A549 (cell line): ENCODE measurements around the gene CBLIF. TPM values are rescaled to one million over a fixed set of nuclear protein-coding genes. Genes with fewer than 3 reads are reported as not detected.

Source experiments
- ATAC-seq, 2 experiments: fragments of 200-7000 bp in 1 of 2; fragments of >200 bp in 1 of 2; cut with Nextera tagmentation in 1 of 2; cut with Tn5 transposase in 1 of 2; 3 replicates each; pipeline versions ENCODE4 v1.8.0 to v1.9.1; 2018 to 2020; ENCODE audit warnings: mild to moderate bottlenecking in 1 of 2, moderate library complexity in 1 of 2
- CTCF ChIA-PET: fragments of 300-600 bp; sonication (Branson Sonifier 250); formaldehyde crosslinking; extraction: SDS; loops from one replicate; lab custom pipeline; 2021; ENCODE audit warnings: antibody characterized with exemption, inconsistent platforms; lab: Yijun Ruan, JAX
- POLR2A ChIA-PET: fragments of 350-600 bp; formaldehyde crosslinking; extraction: SDS; loops from one replicate; lab custom pipeline; 2021; ENCODE audit warnings: antibody characterized with exemption, inconsistent platforms; lab: Yijun Ruan, JAX
- DNase-seq, 2 experiments: peaks; one replicate each; pipeline versions ENCODE4 v3.0.0 to v3.0.0-alpha.2; 2011 to 2016; ENCODE audit warnings: low read depth in 1 of 2, low spot score in 1 of 2
- FAIRE-seq: peaks from 2 replicates; lab custom pipeline; 2011; peaks lifted over from hg19 to GRCh38; lab: Jason Lieb, UNC
- H3K27ac ChIP-seq, 2 experiments: fragments of >200 bp; sonication (Bioruptor Twin); formaldehyde crosslinking; 3 replicates each; pipeline ENCODE4 v1.5.1; 2016 to 2017
- H3K4me1 ChIP-seq: fragments of >200 bp; sonication (Bioruptor Twin); formaldehyde crosslinking; 3 replicates; pipeline ENCODE4 v1.6.1; 2016
- H3K4me2 ChIP-seq: fragments of >200 bp; sonication (Bioruptor Twin); formaldehyde crosslinking; 3 replicates; pipeline ENCODE4 v1.6.1; 2016
- H3K4me3 ChIP-seq: fragments of >200 bp; sonication (Bioruptor Twin); formaldehyde crosslinking; 3 replicates; pipeline ENCODE4 v1.5.1; 2016
- H3K9me3 ChIP-seq: fragments of >200 bp; sonication (Bioruptor Twin); formaldehyde crosslinking; 3 replicates; pipeline ENCODE4 v1.6.1; 2016
- CBX8 ChIP-seq: fragments of 200-600 bp; sonication (generic); IDR thresholded peaks from 2 replicates; pipeline ENCODE4 v1.6.1; 2016
- CEBPB ChIP-seq, 2 experiments: fragments of >200 bp in 1 of 2; sonication (Bioruptor Twin) in 1 of 2; formaldehyde crosslinking in 1 of 2; IDR thresholded peaks; 2 replicates each; pipeline ENCODE4 v1.6.1; 2012 to 2016
- CHD2 ChIP-seq: fragments of 150-350 bp; IDR thresholded peaks from 2 replicates; pipeline ENCODE4 v1.6.1; 2014; ENCODE audit warnings: low read length; ENCODE audit not compliant: partially characterized antibody
- CHD4 ChIP-seq: fragments of 200-600 bp; sonication (generic); IDR thresholded peaks from 2 replicates; pipeline ENCODE4 v1.6.1; 2016; ENCODE audit warnings: antibody characterized with exemption, mild to moderate bottlenecking, borderline replicate concordance
- KDM5A ChIP-seq: fragments of 200-600 bp; sonication (generic); IDR thresholded peaks from 2 replicates; pipeline ENCODE4 v1.6.1; 2016; ENCODE audit warnings: antibody characterized with exemption, mild to moderate bottlenecking
- MAZ ChIP-seq: fragments of 150-350 bp; IDR thresholded peaks from 2 replicates; pipeline ENCODE4 v1.6.1; 2014; ENCODE audit warnings: antibody characterized with exemption, low read depth, low read length, borderline replicate concordance
- NFE2L2 ChIP-seq: fragments of 150-350 bp; conservative IDR thresholded peaks from 2 replicates; pipeline ENCODE4 v1.6.1; 2014; ENCODE audit warnings: low read length
- NPAS2 ChIP-seq: fragments of 250-450 bp; sonication (Bioruptor Pico); IDR thresholded peaks from 2 replicates; pipeline ENCODE4 v1.8.0; 2022; ENCODE audit warnings: mild to moderate bottlenecking, moderate library complexity, borderline replicate concordance
- NR3C1 ChIP-seq: fragments of >200 bp; sonication (Bioruptor Twin); formaldehyde crosslinking; IDR thresholded peaks from 3 replicates; pipeline ENCODE4 v1.6.1; 2017
- POLR2A ChIP-seq: IDR thresholded peaks from 2 replicates; pipeline ENCODE4 v1.6.1; 2012; ENCODE audit warnings: mild to moderate bottlenecking, low read length
- RAD21 ChIP-seq, 2 experiments: fragments of >200 bp in 1 of 2; sonication (Bioruptor Twin) in 1 of 2; formaldehyde crosslinking in 1 of 2; IDR thresholded peaks in 1 of 2; conservative IDR thresholded peaks in 1 of 2; 2 replicates in 1 of 2; 3 replicates in 1 of 2; pipeline ENCODE4 v1.6.1; 2012 to 2018; ENCODE audit warnings: inconsistent platforms in 1 of 2
- RCOR1 ChIP-seq: fragments of 150-350 bp; IDR thresholded peaks from 2 replicates; pipeline ENCODE4 v1.6.1; 2014; ENCODE audit warnings: antibody characterized with exemption, low read length, low read depth
- RFX5 ChIP-seq: fragments of 450-650 bp; IDR thresholded peaks from 2 replicates; pipeline ENCODE4 v1.7.1; 2014; ENCODE audit warnings: antibody characterized with exemption, mild to moderate bottlenecking, moderate library complexity
- RNF2 ChIP-seq: fragments of 200-600 bp; sonication (generic); IDR thresholded peaks from 2 replicates; pipeline ENCODE4 v1.6.1; 2016; ENCODE audit warnings: low read depth, mild to moderate bottlenecking, antibody characterized with exemption, moderate library complexity, borderline replicate concordance
- TFCP2L1 ChIP-seq: fragments of 250-450 bp; sonication (Bioruptor Pico); IDR thresholded peaks from 2 replicates; pipeline ENCODE4 v1.5.0; 2021; ENCODE audit warnings: mild to moderate bottlenecking
- TP53 ChIP-seq: fragments of 250-450 bp; sonication (Bioruptor Pico); IDR thresholded peaks from 2 replicates; pipeline ENCODE4 v1.5.0; 2021; ENCODE audit warnings: mild to moderate bottlenecking, moderate library complexity
- ZFP36 ChIP-seq: fragments of 450-650 bp; IDR thresholded peaks from 2 replicates; pipeline ENCODE4 v1.6.1; 2014; ENCODE audit warnings: borderline replicate concordance; ENCODE audit not compliant: partially characterized antibody
- WGBS: methylation state at CpG from one replicate; pipeline ENCODE4 v1.1.6; 2017; ENCODE audit errors: missing lambda C conversion rate; 5-methylcytosine and 5-hydroxymethylcytosine counted together
- polyA plus RNA-seq, 4 experiments: library from polyadenylated mRNA; depleted of rRNA in 3 of 4; stranded (reverse); fragments of >200 nt; fragmentation: RNase III in 1 of 4; extraction: RNeasy Plus Mini Kit Qiagen cat#74134 plus additional on column Dnase treatment in 1 of 4; gene quantifications; 2 replicates in 3 of 4; 3 replicates in 1 of 4; pipeline ENCODE4 v1.2.3, GENCODE V29; 2011 to 2017
- TF ChIP-seq, protein P1 (sequence below): fragments of 250-450 bp; sonication (Bioruptor Pico); IDR thresholded peaks from 2 replicates; pipeline ENCODE4 v1.5.0; 2021; ENCODE audit warnings: mild to moderate bottlenecking, moderate library complexity, borderline replicate concordance
- TF ChIP-seq, protein P2 (sequence below): fragments of 150-350 bp; IDR thresholded peaks from 2 replicates; pipeline ENCODE4 v1.6.1; 2014; ENCODE audit warnings: low read depth, mild to moderate bottlenecking, low read length

The CBLIF gene
- polyA plus RNA-seq, 2 of the 4 experiments (the other 2 are of a cell fraction) = not detected

DNA sequence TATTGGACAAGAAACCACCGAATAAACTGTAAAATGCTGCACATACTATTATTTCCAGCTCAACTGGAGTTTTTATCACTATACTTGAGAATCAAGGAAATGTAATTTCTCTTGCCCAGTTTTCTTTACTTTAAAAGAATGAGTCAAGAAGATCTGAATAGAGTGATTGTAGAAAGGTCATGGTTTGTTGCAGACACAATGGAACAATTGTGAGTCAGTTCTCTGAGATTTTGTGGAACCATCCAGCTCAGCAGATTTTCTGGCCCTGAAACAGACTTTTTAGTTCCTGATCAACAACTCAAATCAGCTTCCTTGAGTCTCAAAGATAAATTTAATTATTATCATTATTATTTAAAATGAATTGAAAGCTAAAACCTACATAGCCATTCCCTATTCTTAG, 19.7 kb upstream of the CBLIF start:
- Histone ChIP-seq H3K4me1 (no peaks in the 10 kb centered on the region), H3K4me3 (no peak overlapping the region), H3K9me3 (no peaks in the 10 kb centered on the region), H3K4me2 (no peak overlapping the region), H3K27ac (no peak overlapping the region)
- POLR2A ChIA-PET = no interaction called here
- FAIRE-seq = no peak
- WGBS = 2% methylated on average over 1 of the region's 1 CpG
- no peak for DNase-seq
- no peak for ATAC-seq
- CTCF ChIA-PET = no interaction called here
- TF ChIP-seq CHD2 (no peak), CBX8 (no peak), NFE2L2 (no peak), RAD21 (conservative IDR thresholded peaks at IDR 0.05 in 1 of 2, IDR thresholded peaks at IDR 0.05 in 1 of 2) (no peak)

DNA sequence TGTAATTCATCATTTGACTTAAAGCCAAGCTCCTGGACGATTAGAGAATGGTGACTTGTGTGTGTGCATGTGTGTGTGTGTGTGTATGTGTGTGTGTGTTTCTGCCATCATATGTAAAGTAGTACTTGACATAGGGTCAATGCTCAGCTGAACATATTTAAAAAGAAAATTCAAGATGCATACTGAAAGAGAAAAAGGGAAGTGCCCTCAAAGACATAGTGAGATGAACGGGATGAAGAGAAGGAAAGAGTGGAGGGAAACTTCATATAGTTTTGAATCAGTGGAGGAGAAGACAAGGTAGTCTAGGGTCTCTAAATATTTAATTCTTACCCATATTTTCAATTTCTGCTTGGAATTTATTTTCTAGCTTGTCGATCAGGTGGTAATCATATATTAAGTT, 17.0 kb upstream of the CBLIF start:
- Histone ChIP-seq H3K27ac (no peak overlapping the region), H3K4me2 (no peak overlapping the region), H3K4me3 (no peak overlapping the region), H3K9me3 (no peaks in the 10 kb centered on the region), H3K4me1 (peaks cover 10% of the 10 kb centered on the region; the same call in 2 of the 3 replicates)
- POLR2A ChIA-PET = no interaction called here
- DNase-seq (no peak), ATAC-seq (no peak), FAIRE-seq (no peak)
- 29% methylated on average over 3 of the region's 3 CpGs for WGBS
- CTCF ChIA-PET = interaction anchor here (1.1 kb wide), 1 partner anchor 12 kb away, joined by 3 read pairs; no protein-coding TSS in a partner anchor
- TF ChIP-seq NR3C1 = no peak
- TF ChIP-seq, all 56 proteins: peak for 0

DNA sequence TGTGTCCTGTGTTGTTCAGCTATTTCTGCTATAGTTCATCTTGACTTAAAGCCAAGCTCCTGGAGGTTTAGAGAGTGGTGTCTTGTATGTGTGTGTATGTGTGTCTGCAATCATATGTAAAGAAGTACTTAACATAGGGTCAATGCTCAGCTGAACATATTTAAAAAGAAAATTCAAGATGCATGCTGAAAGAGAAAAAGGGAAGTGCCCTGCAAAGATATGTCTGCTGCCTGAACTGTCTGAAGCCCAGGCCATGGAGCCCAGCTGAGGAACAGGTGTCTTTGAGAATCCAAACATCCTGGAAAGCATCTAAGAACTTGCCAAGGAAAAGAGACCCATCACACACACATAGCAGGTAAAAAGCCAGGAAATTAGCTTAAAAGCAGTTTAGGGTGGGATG, 14.4 kb upstream of the CBLIF start:
- FAIRE-seq (no peak), ATAC-seq (no peak), DNase-seq (no peak)
- H3K4me2 ChIP-seq = no peak overlapping the region
- no peak for TF ChIP-seq TFCP2L1 (CRISPR knock-in tag)
- TF ChIP-seq ZFP36 = no peak
- no peak for TF ChIP-seq KDM5A
- TF ChIP-seq CEBPB (IDR thresholded peaks at IDR 0.05) = no peak
- TF ChIP-seq POLR2A = no peak
- no peak for TF ChIP-seq MAZ
- no peak for TF ChIP-seq RCOR1
- TF ChIP-seq, protein P1, sequence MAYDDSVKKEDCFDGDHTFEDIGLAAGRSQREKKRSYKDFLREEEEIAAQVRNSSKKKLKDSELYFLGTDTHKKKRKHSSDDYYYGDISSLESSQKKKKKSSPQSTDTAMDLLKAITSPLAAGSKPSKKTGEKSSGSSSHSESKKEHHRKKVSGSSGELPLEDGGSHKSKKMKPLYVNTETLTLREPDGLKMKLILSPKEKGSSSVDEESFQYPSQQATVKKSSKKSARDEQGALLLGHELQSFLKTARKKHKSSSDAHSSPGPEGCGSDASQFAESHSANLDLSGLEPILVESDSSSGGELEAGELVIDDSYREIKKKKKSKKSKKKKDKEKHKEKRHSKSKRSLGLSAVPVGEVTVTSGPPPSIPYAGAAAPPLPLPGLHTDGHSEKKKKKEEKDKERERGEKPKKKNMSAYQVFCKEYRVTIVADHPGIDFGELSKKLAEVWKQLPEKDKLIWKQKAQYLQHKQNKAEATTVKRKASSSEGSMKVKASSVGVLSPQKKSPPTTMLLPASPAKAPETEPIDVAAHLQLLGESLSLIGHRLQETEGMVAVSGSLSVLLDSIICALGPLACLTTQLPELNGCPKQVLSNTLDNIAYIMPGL (CRISPR knock-in tag) = no peak
- no peak for TF ChIP-seq TP53 (CRISPR knock-in tag)
- TF ChIP-seq, protein P2, sequence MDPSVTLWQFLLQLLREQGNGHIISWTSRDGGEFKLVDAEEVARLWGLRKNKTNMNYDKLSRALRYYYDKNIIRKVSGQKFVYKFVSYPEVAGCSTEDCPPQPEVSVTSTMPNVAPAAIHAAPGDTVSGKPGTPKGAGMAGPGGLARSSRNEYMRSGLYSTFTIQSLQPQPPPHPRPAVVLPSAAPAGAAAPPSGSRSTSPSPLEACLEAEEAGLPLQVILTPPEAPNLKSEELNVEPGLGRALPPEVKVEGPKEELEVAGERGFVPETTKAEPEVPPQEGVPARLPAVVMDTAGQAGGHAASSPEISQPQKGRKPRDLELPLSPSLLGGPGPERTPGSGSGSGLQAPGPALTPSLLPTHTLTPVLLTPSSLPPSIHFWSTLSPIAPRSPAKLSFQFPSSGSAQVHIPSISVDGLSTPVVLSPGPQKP = no peak
- TF ChIP-seq RFX5 = no peak
- no peak for TF ChIP-seq NPAS2 (CRISPR knock-in tag)
- TF ChIP-seq RNF2 = no peak
- TF ChIP-seq CHD2 = no peak
- no peak for TF ChIP-seq CHD4
- ChIA-PET CTCF (no interaction called here), POLR2A (no interaction called here)
- peaks cover 10% of the 10 kb centered on the region; the same call in 2 of the 3 replicates for H3K4me1 ChIP-seq
- H3K27ac ChIP-seq = no peak overlapping the region
- H3K9me3 ChIP-seq = no peaks in the 10 kb centered on the region
- no peak overlapping the region for H3K4me3 ChIP-seq
